RPMI7951 (cell line): ENCODE measurements around the gene PRTG. TPM values are rescaled to one million over a fixed set of nuclear protein-coding genes. Genes with fewer than 3 reads are reported as not detected.

Experiments used
- total RNA-seq: library from RNA; depleted of rRNA; stranded (reverse); fragments of >200 nt; shearing (Covaris generic); gene quantifications from 2 replicates; pipeline ENCODE4 v1.2.3, GENCODE V29; 2014; rRNA removed

Gene PRTG
- total RNA-seq, 1 experiment from 2014 or later: 3.8 TPM

Other genes with a start within 250 kb of the PRTG start
- gene DNAAF4, start 234.9 kb downstream of the PRTG start, total RNA-seq: 4.3 and 5.2 TPM in 2 replicates
- gene PYGO1, start 154.8 kb downstream of the PRTG start, total RNA-seq: 9.7 and 11.3 TPM in 2 replicates